GM21515 (cell line): ENCODE measurements around the gene NOTCH4.

Experiments
- ATAC-seq: cut with Tn5 transposase; IDR thresholded peaks from one replicate; pipeline ENCODE4 v1.9.1; 2021; ENCODE audit not compliant: unreplicated experiment

NOTCH4 gene

DNA sequence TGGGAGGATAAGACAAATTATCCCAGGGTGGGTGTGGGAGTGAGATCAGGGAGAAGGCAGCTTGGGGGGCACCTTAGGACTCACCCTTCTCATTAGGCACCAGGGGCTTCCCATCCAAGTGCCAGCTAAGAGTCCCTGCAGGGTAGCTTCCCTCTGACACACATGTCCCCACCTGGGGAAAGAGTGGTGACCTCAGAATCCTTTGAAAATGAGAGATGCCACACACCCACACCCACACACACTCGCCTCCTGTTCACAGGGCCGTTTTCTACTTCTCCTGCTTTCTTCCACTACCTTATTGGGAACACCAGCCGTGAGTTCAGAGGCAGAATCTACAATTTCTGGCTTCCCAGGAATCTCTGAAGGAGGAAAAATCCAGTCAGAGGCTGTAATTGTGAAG lies 40.8 kb downstream of the NOTCH4 start:
- ATAC-seq, result no peak

DNA sequence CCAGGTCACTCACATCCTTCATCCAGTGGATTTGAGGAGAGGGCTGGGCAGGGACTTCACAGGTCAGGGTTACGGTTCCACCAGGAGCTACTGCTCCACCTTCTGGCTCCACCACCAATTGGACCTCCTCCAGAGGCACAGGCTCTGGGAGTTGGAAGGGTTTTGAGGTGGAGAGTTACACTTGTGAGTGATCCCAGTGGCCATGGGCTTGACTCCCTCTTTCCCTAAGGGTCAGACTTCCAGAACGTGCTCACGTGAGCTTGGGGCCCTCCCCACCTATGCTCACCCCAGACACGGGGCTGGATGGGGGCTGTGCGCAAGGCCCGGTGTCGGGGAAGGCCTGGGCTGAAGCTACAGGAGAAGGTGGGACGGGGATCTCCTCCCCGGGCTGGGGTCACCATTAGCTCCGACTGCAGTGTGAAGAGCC lies 41.3 kb downstream of the NOTCH4 start:
- ATAC-seq, result no peak

DNA sequence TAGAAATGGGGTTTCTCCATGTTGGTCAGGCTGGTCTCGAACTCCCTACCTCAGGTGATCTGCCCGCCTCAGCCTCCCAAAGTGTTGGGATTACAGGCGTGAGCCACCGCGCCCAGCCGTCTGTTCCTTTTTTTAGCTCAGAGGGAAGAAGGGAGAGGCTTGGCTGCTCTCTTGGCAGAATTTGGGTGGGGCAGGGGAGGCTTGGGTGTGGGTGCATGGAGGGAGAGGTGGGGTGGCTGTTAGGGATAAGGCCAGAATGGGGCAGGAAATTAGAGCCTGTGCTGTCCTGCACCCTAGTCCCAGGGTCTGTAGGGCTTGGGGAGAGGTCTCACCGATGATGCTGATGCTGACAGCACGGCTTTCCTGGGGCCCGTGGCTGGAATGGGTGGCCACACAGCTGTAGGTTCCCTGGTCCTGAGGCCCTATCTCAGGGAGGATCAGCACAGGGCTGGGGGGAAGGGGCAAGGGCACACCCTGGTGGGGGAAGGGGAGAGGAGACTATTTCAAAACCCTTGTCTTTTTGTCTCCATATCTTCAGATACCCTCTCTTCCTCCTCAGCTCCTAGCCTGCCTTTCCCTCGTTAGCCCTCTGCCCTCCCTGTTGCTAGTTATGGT lies 41.8 kb downstream of the NOTCH4 start:
- ATAC-seq, result no peak

DNA sequence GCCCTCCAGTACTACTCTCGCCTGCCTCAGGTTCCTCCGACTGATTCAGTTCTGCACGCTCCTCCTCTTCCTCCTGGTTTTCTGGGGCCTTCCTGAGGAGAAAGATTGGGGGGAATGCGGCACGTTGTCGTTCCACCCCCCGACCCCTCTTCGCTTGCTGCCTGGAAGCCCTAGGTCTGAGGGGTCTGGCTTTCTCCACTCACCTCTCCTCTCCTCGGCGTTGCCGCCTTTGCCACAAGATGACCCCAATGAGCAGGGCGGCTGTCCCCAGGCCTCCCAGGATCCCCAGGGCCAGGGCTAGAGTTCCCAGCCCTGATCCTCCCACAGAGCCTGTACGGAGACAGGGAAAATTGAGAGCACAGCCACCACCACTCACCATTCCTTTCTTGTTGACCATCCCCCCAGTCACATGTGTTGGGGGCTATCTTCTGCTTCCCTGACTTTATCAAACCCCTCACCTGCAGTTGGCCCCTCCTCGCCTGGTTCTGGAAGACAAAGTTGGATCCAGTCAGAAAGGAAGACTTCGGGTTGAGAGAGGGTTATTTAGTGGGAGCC lies 42.6 kb downstream of the NOTCH4 start:
- no peak for ATAC-seq

DNA sequence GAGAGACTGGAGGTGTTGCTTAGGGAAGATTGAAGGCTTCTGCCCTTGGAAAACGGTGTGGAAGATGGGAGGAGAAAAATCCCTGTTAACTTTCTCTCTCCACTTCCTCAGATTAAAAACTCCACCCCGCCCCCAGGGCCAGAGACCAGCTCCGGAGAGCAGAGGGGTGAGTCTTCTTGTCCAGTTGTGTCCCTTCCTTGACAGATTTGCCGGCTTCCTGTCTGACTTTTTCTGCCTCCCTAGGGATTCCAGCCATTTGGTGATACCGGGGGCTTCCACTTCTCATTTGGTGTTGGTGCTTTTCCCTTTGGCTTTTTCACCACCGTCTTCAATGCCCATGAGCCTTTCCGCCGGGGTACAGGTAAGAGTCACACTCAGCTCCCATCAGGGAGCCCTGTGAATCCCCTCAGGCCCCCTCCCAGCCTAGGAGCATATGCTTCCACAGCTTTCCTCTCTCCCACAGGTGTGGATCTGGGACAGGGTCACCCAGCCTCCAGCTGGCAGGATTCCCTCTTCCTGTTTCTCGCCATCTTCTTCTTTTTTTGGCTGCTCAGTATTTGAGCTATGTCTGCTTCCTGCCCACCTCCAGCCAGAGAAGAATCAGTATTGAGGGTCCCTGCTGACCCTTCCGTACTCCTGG lies 44.0 kb downstream of the NOTCH4 start:
- ATAC-seq, result no peak

DNA sequence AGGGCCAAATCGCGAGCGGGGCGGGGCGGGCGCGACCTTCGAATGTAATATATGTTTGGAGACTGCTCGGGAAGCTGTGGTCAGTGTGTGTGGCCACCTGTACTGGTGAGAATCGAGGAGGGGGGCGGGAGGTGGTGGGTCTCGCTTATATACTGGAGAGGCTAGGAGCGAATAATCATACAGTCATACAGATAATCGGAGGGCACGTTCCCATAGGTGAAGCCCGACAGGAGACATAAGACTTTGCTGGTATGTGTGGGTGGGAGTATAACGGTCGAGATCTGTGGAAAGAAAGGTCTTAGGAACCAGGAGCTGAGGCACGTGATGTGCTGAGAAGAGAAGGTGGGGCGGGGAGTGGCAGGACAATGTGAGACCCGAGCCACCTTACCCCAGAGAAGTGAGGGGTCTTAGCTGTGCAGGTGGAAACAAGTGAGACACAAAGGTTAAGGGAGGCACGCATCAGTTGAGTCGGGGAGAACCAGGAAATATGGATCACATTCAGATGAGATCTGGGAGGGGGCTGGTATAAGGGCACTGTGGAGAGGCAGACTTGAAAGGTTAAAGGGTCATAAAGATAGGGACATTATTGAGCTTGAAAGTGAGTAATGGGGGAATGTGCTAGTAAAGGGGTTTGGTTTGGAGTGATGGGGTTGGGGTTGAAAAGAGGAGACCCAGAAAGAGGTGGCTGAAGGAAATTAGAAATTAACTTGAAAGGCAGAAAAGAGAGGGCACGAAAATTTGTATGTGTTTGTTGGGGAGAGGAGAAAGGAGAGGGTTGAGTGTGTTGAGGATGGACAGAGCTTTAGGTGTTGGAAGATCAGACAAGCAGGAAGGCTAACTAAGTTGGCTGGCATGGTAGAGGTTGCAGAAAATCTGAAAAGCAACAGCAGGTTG lies 45.1 kb downstream of the NOTCH4 start:
- no peak for ATAC-seq

DNA sequence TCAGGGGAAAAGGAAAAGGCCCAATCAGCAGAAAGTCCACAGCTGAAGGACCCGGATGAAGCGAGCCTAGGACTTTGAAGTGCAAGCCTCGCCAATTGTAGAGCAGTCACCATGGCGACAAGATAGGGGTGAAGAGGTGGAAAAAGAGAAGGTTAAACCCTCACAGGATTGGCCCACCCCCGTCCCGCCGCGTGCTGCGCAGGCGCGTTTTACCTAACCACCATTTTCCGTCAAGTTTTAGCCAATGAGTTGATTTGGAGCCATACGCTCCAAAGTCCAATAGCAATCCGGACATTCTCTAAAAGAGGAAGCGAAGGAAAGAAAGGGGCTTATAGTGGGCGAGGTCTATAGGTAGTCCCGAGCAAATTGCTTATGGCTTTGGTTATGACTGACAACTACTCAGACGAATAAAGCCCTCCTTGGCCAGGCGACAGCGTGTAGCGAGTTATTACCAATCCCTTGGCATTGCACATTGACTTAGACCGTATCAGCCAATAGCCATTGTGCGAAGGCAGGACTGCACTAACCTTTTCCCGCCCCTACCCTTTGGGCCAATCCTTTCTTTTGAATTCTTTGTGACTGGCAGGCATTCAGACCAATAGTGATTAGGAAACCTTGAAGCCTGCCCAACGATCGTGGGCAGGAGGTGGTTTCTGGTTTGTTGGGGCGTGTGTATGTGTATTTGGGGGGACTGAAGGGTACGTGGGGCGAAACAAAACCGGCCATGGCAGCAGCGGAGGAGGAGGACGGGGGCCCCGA lies 45.9 kb downstream of the NOTCH4 start, which contains the start of gene RNF5:
Gene RNF5 (plus strand): TSS at position 618 of the 759 bp plus-strand sequence. CDS start 107 bp downstream, at position 725.
- peak; percentile 75 for ATAC-seq

DNA sequence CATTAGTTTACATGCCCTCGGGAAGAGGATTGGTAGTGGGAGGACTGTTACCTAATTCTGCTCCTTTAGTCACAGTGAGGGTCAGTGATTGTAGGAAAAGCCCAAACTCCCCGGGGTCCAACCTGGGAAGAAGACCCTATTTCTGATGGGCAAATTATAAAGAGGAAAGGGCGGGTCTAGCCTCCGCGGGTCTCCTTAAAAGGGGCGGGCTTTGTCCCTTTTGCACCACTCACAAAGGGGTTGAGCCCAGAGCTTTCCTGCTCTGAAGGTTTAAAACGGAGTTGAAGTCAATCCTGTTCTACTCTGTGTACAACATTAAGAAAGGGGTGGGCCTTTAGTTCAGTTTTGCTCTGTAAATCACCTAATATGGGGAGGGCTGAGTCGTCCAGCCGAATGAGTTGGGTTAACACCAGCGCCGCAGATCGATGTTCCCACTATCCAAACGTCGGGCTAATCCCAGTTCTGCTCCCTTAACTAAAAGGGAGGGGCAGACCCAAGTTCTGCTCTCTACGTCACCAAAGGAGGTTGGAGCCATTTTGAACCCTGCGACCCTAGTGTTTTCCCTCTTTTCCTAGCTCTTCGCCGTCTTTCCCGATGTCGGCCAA lies 46.6 kb downstream of the NOTCH4 start:
- ATAC-seq, result no peak

DNA sequence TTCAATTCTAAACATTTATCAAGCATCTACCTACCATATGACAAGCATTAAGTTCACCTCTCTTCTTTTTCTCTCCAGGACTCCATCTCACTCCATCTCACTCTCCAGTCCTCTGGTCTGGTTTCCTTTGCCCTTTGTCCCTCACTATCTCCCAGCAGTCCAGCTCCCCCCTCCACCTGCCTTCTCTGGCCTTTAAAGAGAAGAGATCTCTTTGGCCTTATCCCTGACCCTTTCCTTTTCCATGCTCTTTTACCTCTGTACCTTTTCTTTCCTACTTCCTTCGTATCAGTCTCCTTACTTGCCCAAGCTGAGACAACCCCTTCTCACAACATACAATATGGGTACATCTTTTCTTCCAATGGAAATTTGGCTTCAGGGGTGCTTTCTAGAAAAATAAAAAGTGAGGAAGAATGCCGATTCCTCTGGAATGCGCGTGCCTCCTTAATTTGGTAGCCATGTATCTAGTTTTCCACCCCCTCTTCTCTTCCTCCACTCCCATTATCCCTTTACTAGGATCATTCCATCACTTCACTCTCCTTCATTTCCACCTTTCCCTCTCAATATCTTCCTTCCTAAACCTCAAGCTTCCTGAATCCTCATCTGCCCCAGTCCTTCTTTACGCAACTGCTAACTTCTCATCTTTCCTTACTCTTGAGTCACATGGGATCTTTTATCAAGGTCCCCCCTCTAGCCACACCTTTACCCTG lies 47.2 kb downstream of the NOTCH4 start:
- no peak for ATAC-seq

DNA sequence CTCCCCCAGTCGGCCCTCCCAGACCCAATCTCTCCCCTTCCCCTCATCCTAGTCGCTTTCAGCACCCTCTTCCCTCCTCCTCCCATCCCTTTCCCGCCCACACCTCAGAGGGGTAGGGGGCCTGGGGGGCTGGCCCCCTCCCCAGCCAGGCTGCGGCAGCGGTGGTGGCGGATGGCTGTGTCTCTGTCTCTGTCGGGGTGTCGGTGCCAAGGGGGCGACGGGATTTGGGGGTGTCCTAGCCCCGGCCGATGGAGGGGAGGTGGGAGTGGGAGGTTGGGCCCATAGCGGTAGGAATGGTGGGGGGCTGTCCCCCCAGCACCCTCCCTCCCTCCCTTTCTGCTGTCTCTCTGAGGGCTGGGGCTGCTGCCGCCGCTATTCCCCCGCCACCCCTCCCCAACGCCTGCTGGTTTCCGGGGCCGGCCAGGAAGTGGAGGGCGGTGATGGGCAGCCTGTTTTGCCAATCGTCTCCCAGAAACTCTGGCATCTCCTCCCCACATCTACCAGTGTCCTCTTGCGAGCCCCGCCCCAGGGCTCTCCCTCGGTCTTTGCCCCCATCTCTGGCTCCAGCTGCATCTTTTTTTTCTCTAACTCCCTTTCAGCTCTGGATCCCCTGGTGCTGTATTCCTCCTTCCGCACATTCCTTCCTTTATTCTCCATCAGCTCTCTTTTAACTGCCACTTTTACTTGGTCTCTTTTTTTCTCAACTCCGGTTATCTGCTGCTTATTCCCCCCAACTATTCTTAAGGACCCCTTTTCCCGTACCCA lies 48.0 kb downstream of the NOTCH4 start, which contains the start of gene AGPAT1:
Gene AGPAT1 (minus strand): TSS at position 374 of the 765 bp plus-strand sequence. CDS start 4,588 bp downstream, outside the sequence.
- ATAC-seq, result peak; percentile 42

DNA sequence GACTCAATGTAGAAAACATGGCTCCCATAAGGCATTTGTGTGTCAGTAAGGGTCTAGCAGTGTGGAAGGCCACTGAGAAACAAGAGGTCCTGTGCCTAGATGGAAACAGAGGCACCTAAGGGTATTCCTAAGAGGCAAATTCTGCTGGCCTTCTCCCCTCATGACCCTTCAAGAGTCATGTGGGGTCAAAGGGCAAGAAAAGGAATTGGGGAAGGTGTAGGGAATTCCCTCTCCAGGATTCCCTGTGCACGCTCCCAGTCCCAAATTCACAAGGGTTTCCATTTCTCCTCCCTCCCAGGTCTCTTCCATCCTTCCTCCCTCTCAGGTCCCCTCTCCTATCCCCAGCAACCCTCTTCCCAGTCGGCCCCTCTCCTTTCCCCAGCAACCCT lies 48.6 kb downstream of the NOTCH4 start:
- no peak for ATAC-seq

DNA sequence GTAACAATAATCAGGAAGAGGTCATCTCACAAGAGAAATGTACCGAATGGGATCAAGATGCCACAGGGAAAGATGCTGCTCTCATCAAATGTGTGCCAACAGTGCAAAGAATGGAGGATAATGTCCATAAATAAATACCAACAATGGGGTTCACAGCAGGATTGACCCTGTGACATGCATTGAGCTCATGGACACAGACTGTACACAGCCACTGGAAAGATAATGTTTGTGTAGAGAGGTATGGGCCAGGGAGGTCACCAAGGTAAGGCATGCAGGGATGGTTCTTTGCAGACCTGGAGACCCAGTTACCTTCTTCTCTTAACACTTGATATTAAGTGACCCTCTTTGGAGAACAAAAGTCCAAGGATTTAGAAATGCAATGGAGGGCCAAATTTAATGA lies 49.5 kb downstream of the NOTCH4 start:
- ATAC-seq, result no peak

DNA sequence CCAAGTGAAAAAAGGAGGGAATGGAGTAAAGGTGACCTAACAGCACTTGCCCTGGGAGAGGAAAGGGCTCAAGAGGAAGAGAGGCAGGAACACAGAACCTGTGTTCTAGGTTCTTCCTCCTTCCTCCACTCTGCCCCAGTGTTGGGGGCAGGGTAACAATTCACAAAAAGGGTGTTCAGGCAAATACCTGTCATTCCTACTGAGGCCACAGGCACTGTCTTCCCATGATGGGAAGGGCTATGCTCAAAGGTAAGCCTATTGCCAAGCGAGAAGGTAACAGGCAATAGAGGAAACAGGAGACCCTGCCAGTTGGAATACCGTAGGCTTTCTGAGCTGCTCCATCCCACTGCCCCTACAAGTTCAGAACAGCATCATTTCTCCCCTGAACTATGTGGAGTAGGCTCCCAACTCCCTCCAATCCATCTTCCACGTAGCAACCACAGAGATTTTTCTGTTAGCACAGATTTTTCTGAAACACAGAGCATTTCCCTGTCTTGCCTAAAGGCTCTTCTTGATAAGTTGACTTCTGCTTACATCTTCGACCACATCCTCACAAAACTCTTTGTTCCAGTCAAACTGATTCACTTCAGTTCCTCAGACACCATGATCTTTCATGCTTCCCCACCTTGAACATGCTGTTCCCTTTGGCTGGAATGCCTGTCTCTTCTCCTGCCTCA lies 50.7 kb downstream of the NOTCH4 start:
- ATAC-seq, result no peak

DNA sequence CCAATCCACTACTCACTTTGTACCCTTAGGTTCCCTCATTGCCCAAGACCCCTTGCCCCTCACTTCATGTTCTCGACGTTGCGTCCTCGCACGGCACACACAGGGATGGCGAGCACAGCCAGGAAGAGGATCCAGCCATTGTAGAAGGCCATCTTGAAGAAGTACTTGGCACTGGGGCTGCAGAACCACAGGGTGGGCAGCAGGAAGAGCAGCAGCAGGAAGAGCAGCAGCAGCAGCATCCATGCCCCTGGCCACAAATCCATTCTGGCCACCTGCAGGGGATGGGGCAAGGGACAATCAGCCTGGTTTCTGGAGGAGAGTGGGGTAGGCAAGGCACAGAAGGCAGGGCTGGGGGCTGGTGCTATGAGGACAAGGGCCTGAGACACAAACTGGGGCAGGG lies 52.6 kb downstream of the NOTCH4 start:
- ATAC-seq, result no peak

DNA sequence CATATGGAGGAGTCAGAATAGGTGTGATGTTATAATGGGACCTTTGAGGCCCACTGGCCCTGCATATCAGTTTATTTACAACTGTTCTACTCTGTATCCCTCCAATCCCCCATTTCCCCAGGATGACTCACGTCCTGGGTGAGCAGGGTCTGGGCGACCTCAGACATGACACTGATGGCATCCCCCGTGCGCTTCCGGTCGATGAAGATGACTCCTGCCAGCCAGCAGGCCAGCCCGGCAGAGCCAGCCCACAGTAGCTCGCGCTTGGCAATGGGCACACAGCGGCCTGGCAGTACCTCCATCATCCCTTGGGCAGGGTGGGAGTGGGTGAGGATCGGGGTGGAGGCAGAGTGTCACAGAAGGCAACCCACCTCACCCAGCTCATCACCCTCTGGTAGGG lies 53.6 kb downstream of the NOTCH4 start:
- ATAC-seq, result no peak

DNA sequence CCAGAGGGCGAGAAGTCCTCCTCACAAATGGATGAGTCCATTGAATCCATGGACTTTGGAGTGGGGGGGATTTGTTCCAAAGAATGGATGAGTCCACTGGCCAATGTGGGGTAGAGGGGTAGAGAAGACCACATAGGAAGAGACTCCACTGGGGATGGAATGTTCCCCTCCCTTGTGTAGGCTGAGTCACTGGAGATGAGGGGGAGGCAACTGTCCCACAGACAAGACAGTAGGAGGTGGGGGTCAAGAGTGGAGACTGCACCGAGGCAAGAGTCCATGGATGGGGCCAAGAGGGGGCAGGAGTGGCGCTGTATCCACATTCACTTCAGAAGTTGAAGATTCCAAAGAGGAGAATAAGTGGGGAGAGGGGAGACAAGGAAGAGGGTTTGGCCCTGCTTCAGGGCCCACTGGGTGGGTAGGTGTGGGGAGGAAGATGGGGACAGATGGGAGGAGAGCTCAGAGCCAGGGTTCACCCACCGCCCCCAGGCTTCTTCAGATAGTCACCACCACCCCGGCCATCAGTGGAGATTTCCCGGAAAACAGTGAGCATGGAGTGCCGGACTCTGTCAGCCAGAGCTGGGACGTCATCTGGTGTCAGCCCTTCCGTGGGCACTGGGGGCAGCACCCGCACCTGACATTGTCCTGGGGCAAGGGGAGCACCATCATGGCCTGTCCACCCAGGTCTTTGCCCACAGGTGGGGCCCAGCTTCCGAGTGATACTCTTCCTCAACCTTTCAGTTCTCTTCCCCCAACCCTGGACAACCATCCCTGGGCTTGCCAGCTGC lies 54.9 kb downstream of the NOTCH4 start:
- no peak for ATAC-seq

DNA sequence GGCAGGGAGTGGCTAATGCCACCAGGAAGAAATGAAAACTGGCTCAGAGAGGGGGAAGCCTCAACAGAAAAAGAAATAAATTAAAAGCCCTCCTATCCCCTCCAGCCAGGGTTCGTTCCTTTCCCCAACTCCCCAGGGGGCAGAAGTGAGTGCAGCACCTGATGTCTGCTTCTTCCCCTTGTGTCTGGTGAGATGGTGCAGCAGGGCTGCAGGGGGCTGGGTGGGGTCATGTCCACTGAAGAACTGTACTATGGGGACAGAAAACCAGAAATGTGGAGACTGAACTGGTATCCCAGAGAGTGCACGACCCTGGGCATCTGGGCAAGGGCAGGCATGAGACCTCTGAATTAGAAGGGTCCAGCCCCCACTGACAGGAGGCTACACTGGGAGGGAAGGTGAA lies 55.5 kb downstream of the NOTCH4 start:
- no peak for ATAC-seq
